ENCODE results near the gene YIF1A. TPM values are rescaled to one million over a fixed set of nuclear protein-coding genes. Genes with fewer than 3 reads are reported as not detected.

The YIF1A gene
- polyA plus RNA-seq, 3 donors, result 50.0 to 81.1 (median 63.8) TPM

DNA sequence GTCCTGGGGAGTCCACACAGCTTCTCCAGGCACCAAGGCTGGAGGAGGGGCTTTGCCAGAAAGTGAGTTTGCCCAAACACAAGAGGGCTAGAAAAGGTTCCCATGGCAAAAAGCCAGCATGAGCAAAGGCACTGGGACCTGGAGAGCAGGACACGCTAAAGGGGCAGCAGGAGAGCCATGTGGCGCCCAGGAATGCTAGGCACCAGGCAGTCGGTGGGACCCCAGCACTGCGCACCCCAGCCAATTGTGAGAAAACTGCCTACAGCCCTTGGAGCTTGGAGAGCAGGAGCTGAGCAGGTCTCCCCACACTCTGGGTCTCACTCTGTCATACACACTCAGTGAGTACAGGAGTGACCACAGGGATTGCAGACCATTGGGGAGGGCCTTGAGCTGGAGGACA, 25.7 kb downstream of the YIF1A start:
- Histone ChIP-seq H3K4me1 (ENCODE audit: control insufficient read depth in 1 of 2, insufficient read depth in 2 of 2, low read length in 2 of 2) (peaks cover 19 to 21% of the 10 kb centered on the region in 2 donors), H3K79me2 (ENCODE audit: insufficient read depth, low read length) (no peaks in the 10 kb centered on the region), H3K36me3 (replicated peaks in 1 of 2; ENCODE audit: control insufficient read depth in 1 of 2, insufficient read depth in 2 of 2, low read length in 2 of 2) (no peaks in the 10 kb centered on the region), H3K4me2 (replicated peaks; ENCODE audit: extremely low read depth, low read length, poor library complexity, severe bottlenecking) (no peak overlapping the region), H2AFZ (ENCODE audit: insufficient read depth, low read depth, low read length, poor library complexity, severe bottlenecking) (no peak overlapping the region), H3K9me3 (replicated peaks in 1 of 2; ENCODE audit: control insufficient read depth in 1 of 2, insufficient read depth in 1 of 2, low read length in 2 of 2) (no peaks in the 10 kb centered on the region), H3K4me3 (replicated peaks in 1 of 3; ENCODE audit: low read depth in 2 of 3, low read length in 3 of 3) (no peak overlapping the region), H3K27ac (ENCODE audit: low read depth in 1 of 2, low read length in 2 of 2) (no peak overlapping the region), H3K9ac (ENCODE audit: insufficient read depth, low read length, poor library complexity, severe bottlenecking) (no peak overlapping the region), H3K27me3 (ENCODE audit: control insufficient read depth in 2 of 2, insufficient read depth in 2 of 2, low read length in 2 of 2) (peaks cover 0 to 9% of the 10 kb centered on the region in 2 donors), H4K20me1 (ENCODE audit: insufficient read depth, low read length) (no peaks in the 10 kb centered on the region)
- Mint-ChIP-seq H3K36me3 (peaks cover 7 to 13% of the 10 kb centered on the region in 2 donors), H3K27ac (no peak overlapping the region), H3K4me3 (no peak overlapping the region), H3K4me1 (peaks cover 17% of the 10 kb centered on the region), H3K27me3 (ENCODE audit: low read depth in 3 of 3) (peaks cover 12 to 22% (median 18%) of the 10 kb centered on the region in 3 donors), H3K9me3 (peaks cover 0 to 5% (median 0%) of the 10 kb centered on the region in 7 donors)
- TF ChIP-seq, protein P1, sequence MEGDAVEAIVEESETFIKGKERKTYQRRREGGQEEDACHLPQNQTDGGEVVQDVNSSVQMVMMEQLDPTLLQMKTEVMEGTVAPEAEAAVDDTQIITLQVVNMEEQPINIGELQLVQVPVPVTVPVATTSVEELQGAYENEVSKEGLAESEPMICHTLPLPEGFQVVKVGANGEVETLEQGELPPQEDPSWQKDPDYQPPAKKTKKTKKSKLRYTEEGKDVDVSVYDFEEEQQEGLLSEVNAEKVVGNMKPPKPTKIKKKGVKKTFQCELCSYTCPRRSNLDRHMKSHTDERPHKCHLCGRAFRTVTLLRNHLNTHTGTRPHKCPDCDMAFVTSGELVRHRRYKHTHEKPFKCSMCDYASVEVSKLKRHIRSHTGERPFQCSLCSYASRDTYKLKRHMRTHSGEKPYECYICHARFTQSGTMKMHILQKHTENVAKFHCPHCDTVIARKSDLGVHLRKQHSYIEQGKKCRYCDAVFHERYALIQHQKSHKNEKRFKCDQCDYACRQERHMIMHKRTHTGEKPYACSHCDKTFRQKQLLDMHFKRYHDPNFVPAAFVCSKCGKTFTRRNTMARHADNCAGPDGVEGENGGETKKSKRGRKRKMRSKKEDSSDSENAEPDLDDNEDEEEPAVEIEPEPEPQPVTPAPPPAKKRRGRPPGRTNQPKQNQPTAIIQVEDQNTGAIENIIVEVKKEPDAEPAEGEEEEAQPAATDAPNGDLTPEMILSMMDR (IDR thresholded peaks at IDR 0.05), result no peak
- no peak for DNase-seq
- 98% methylated on average over 4 of the region's 4 CpGs for WGBS (ENCODE audit: insufficient coverage)
- intact Hi-C loops (cut with micrococcal nuclease), result no loop called here

DNA sequence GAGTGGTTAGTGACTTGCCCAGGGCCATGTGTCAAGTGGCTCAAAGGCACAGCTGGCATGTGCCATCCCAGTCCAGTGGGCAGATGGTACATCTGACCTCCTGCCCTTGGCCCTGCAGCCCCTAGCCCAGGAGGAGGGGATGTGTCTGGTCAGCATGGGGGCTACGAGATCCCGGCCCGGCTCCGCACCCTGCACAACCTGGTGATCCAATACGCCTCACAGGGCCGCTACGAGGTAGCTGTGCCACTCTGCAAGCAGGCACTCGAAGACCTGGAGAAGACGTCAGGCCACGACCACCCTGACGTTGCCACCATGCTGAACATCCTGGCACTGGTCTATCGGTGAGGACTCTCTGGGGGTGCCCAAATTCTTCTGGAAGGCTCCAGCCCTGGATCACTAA, 26.2 kb downstream of the YIF1A start:
- Mint-ChIP-seq H3K4me3 (no peak overlapping the region), H3K4me1 (peaks cover 11% of the 10 kb centered on the region), H3K9me3 (peaks cover 0 to 5% (median 0%) of the 10 kb centered on the region in 7 donors), H3K27ac (no peak overlapping the region), H3K27me3 (ENCODE audit: low read depth in 3 of 3) (peaks cover 12 to 27% (median 18%) of the 10 kb centered on the region in 3 donors), H3K36me3 (peaks cover 7 to 13% of the 10 kb centered on the region in 2 donors)
- intact Hi-C loops (cut with micrococcal nuclease), result no loop called here
- no peak overlapping the region for H3K27ac ChIP-seq (ENCODE audit: low read depth in 1 of 2, low read length in 2 of 2)
- TF ChIP-seq, protein P1 (IDR thresholded peaks at IDR 0.05), result no peak
- no peaks in the 10 kb centered on the region for H3K79me2 ChIP-seq (ENCODE audit: insufficient read depth, low read length)
- no peaks in the 10 kb centered on the region for H4K20me1 ChIP-seq (ENCODE audit: insufficient read depth, low read length)
- no peak overlapping the region for H3K4me2 ChIP-seq (replicated peaks; ENCODE audit: extremely low read depth, low read length, poor library complexity, severe bottlenecking)
- peaks cover 18 to 21% of the 10 kb centered on the region in 2 donors for H3K4me1 ChIP-seq (ENCODE audit: control insufficient read depth in 1 of 2, insufficient read depth in 2 of 2, low read length in 2 of 2)
- H2AFZ ChIP-seq (ENCODE audit: insufficient read depth, low read depth, low read length, poor library complexity, severe bottlenecking), result no peak overlapping the region
- no peak for DNase-seq
- no peak overlapping the region for H3K9ac ChIP-seq (ENCODE audit: insufficient read depth, low read length, poor library complexity, severe bottlenecking)
- 99% methylated on average over 12 of the region's 12 CpGs for WGBS (ENCODE audit: insufficient coverage)
- no peaks in the 10 kb centered on the region for H3K9me3 ChIP-seq (replicated peaks in 1 of 2; ENCODE audit: control insufficient read depth in 1 of 2, insufficient read depth in 1 of 2, low read length in 2 of 2)
- no peak overlapping the region for H3K4me3 ChIP-seq (replicated peaks in 1 of 3; ENCODE audit: low read depth in 2 of 3, low read length in 3 of 3)
- H3K27me3 ChIP-seq (ENCODE audit: control insufficient read depth in 2 of 2, insufficient read depth in 2 of 2, low read length in 2 of 2), result peaks cover 0 to 12% of the 10 kb centered on the region in 2 donors
- no peaks in the 10 kb centered on the region for H3K36me3 ChIP-seq (replicated peaks in 1 of 2; ENCODE audit: control insufficient read depth in 1 of 2, insufficient read depth in 2 of 2, low read length in 2 of 2)
